ENCODE results near the gene SLC16A7.

GRCh38 chr12:59698600-59698999, 102.8 kb downstream of the SLC16A7 start:
- TF ChIP-seq POLR2AphosphoS5 (IDR thresholded peaks at IDR 0.05; ENCODE audit: borderline replicate concordance, low read depth, low read length) (no peak; the same call in 1 of the 2 replicates), EZH2 (IDR thresholded peaks at IDR 0.05) (no peak), FOXP2 (optimal IDR thresholded peaks at IDR 0.05; ENCODE audit: control extremely low read depth, extremely low read length, insufficient read depth) (no peak)
